H1 (cell line): ENCODE data around the gene DMBX1. TPM values are rescaled to one million over a fixed set of nuclear protein-coding genes. Genes with fewer than 3 reads are reported as not detected.

ENCODE experiments used
- EZH2 ChIP-seq: fragments of 200-600 bp; sonication (generic); IDR thresholded peaks from 2 replicates; pipeline ENCODE4 v1.7.1; 2012; ENCODE audit warnings: low read depth, mild to moderate bottlenecking, moderate library complexity, low read length, inconsistent platforms; ENCODE audit not compliant: severe bottlenecking
- JUND ChIP-seq: IDR thresholded peaks from 2 replicates; pipeline ENCODE4 v1.6.1; 2011; ENCODE audit warnings: mild to moderate bottlenecking, improper control_type of control experiment, low read length
- RAD21 ChIP-seq, 2 experiments: IDR thresholded peaks in 1 of 2; conservative IDR thresholded peaks in 1 of 2; 2 replicates each; pipeline ENCODE4 v1.6.1; 2011; ENCODE audit warnings: low read depth in 2 of 2, low read length in 2 of 2, improper control_type of control experiment in 1 of 2, inconsistent platforms in 1 of 2, mild to moderate bottlenecking in 1 of 2, moderate library complexity in 1 of 2
- RNF2 ChIP-seq: fragments of 200-900, 300-1000 bp; sonication (generic); IDR thresholded peaks from 2 replicates; pipeline ENCODE4 v1.7.1; 2016; ENCODE audit warnings: borderline replicate concordance, low read depth, mild to moderate bottlenecking, antibody characterized with exemption, low read length; ENCODE audit not compliant: poor library complexity, severe bottlenecking; ENCODE audit errors: missing control alignments
- SIN3A ChIP-seq, 2 experiments: IDR thresholded peaks in 1 of 2; conservative IDR thresholded peaks in 1 of 2; 2 replicates each; pipeline ENCODE4 v1.6.1; 2011 to 2012; ENCODE audit warnings: low read length in 2 of 2, improper control_type of control experiment in 1 of 2, low read depth in 1 of 2, mild to moderate bottlenecking in 1 of 2
- SUZ12 ChIP-seq: fragments of 200-600 bp; sonication (generic); IDR thresholded peaks from 2 replicates; pipeline ENCODE4 v1.6.1; 2012; ENCODE audit warnings: mild to moderate bottlenecking, inconsistent platforms, low read length, moderate library complexity, mixed read lengths
- TBP ChIP-seq: IDR thresholded peaks from 2 replicates; pipeline ENCODE4 v1.6.1; 2011; ENCODE audit warnings: low read depth, low read length, improper control_type of control experiment
- TCF12 ChIP-seq: IDR thresholded peaks from 2 replicates; pipeline ENCODE4 v1.6.1; 2011; ENCODE audit warnings: low read depth, mild to moderate bottlenecking, low read length
- YY1 ChIP-seq: IDR thresholded peaks from 2 replicates; pipeline ENCODE4 v1.6.1; 2011; ENCODE audit warnings: low read depth, mild to moderate bottlenecking, low read length
- ZNF274 ChIP-seq: IDR thresholded peaks from 2 replicates; pipeline ENCODE4 v1.7.0; 2012; ENCODE audit warnings: low read length, borderline replicate concordance; ENCODE audit errors: extremely low read depth
- polyA plus RNA-seq, 7 experiments: library from polyadenylated mRNA; depleted of rRNA in 3 of 7; stranded (reverse) in 5 of 7; unstranded in 2 of 7; fragments of >200 nt in 5 of 7; fragments of 200-250 nt in 2 of 7; gene quantifications; 1 replicate in 5 of 7; 2 replicates in 1 of 7; 4 replicates in 1 of 7; pipeline versions ENCODE4 v1.2.1 to v1.2.3, GENCODE V29; 2011 to 2013; ENCODE audit warnings: missing spikeins in 2 of 7, mixed read lengths in 2 of 7
- total RNA-seq: library from RNA; stranded (reverse); fragmentation: NEBNext Ultra II Directional; extraction: Animal tissue kit (Norgen Biotek cat#: 25700); gene quantifications from 2 replicates; pipeline ENCODE4 v1.2.1, GENCODE V29; 2021
- TF ChIP-seq, protein P1 (sequence below), 3 experiments: IDR thresholded peaks; 1 replicate in 2 of 3; 2 replicates in 1 of 3; pipeline versions ENCODE4 v1.5.1 to v1.6.1; 2011; ENCODE audit warnings: low read length in 3 of 3, mild to moderate bottlenecking in 3 of 3, inconsistent platforms in 2 of 3, low read depth in 1 of 3, moderate library complexity in 1 of 3; ENCODE audit not compliant: insufficient read depth in 1 of 3; ENCODE audit errors: control extremely low read depth in 1 of 3

DMBX1 gene
- total and polyA plus RNA-seq, 2 of the 8 experiments (the other 6 are each of a cell fraction or from before 2014, with no cell fraction given) = 0.23 to 0.30 TPM

DNA sequence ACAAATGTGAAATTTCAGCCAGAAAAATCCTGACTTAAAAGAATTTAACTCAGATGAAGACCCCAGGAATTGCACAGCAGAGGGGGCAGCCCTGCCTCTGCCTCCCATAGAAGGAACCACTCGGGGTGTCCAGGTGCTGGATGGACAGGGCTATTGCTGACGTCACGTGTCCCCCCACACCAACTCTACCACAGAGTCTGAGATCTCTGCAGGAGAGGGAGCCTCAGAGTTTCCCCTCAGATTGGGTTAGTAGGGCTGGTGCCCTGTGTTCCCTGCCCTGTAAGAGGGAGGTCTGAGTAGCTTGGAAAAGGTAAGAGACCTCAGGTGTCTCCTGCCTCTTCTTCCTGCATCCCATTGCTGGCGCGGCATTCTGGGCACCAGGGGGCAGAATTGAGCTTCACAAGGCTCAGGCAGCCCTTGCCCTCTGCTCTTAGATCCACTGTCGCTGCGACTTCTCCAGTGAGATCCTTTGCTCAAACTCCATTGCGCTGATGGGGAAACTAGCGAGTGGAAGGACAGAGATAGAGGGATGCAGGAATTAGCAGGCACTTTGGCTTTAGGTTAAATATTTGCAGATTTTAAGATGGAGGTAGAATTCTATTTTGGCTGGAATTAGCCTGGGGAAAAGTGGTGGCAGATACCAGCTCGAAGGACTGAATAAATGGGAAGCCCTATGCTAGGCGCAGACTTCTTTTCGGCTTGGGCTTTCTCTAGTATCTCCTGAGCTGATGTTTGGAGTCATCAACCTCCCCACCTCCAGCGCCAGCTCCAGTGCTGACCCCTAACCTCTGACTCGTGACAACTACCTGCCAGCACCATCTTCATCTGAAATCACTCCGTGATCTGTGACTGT is 42.8 kb upstream of the DMBX1 start (continued):
- TF ChIP-seq RNF2 = peak; percentile 11
- no peak for TF ChIP-seq TBP
- TF ChIP-seq ZNF274 = no peak
- peak; percentile 50; the same call in 1 of the 2 replicates for TF ChIP-seq SUZ12
- TF ChIP-seq EZH2 = peak; percentile 58
- TF ChIP-seq, protein P1, sequence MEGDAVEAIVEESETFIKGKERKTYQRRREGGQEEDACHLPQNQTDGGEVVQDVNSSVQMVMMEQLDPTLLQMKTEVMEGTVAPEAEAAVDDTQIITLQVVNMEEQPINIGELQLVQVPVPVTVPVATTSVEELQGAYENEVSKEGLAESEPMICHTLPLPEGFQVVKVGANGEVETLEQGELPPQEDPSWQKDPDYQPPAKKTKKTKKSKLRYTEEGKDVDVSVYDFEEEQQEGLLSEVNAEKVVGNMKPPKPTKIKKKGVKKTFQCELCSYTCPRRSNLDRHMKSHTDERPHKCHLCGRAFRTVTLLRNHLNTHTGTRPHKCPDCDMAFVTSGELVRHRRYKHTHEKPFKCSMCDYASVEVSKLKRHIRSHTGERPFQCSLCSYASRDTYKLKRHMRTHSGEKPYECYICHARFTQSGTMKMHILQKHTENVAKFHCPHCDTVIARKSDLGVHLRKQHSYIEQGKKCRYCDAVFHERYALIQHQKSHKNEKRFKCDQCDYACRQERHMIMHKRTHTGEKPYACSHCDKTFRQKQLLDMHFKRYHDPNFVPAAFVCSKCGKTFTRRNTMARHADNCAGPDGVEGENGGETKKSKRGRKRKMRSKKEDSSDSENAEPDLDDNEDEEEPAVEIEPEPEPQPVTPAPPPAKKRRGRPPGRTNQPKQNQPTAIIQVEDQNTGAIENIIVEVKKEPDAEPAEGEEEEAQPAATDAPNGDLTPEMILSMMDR (IDR thresholded peaks at IDR 0.05; ENCODE audit: control extremely low read depth in 1 of 3, insufficient read depth in 1 of 3, low read depth in 1 of 3, low read length in 3 of 3) = peak; percentile 94 to 99 (median 97)
- TF ChIP-seq JUND = 0 out of 2 replicates have a peak, but pooled peaks have one; percentile 21
- TF ChIP-seq TCF12 = no peak
- 0 out of 2 replicates have a peak, but pooled peaks have one; percentile 41 for TF ChIP-seq YY1
- peak in 1 of 2 experiments; percentile 58; a peak in 1 of 4 replicates for TF ChIP-seq SIN3A (conservative IDR thresholded peaks at IDR 0.05 in 1 of 2, IDR thresholded peaks at IDR 0.05 in 1 of 2; ENCODE audit: low read depth in 1 of 2, low read length in 2 of 2)
- TF ChIP-seq RAD21 (IDR thresholded peaks at IDR 0.05 in 1 of 2, conservative IDR thresholded peaks at IDR 0.05 in 1 of 2; ENCODE audit: low read depth in 2 of 2, low read length in 2 of 2) = peak; percentile 93 to 98
